Muscle of leg (tissue), 11 donors: ENCODE measurements around the gene CNOT8. TPM values are rescaled to one million over a fixed set of nuclear protein-coding genes. Genes with fewer than 3 reads are reported as not detected.

Experiments used
- DNase-seq: peaks from one replicate; pipeline ENCODE4 v3.0.0; 2013
- H3K27ac ChIP-seq: one replicate; pipeline ENCODE4 v1.5.1; 2013; ENCODE audit warnings: mild to moderate bottlenecking, low read length, control low read depth
- H3K27me3 ChIP-seq: one replicate; pipeline ENCODE4 v1.6.1; 2013; ENCODE audit warnings: low read length; ENCODE audit not compliant: control insufficient read depth, insufficient read depth
- H3K36me3 ChIP-seq: one replicate; pipeline ENCODE4 v1.6.1; 2013; ENCODE audit warnings: low read length; ENCODE audit not compliant: control insufficient read depth, insufficient read depth
- H3K4me1 ChIP-seq: one replicate; pipeline ENCODE4 v1.6.1; 2013; ENCODE audit warnings: low read length; ENCODE audit not compliant: control insufficient read depth, insufficient read depth
- H3K4me3 ChIP-seq: one replicate; pipeline ENCODE4 v1.5.1; 2013; ENCODE audit warnings: low read length, control low read depth
- H3K9me3 ChIP-seq: replicated peaks from 2 replicates; pipeline ENCODE4 v1.6.1; 2013; ENCODE audit warnings: low read depth, low read length; ENCODE audit not compliant: control insufficient read depth
- WGBS: methylation state at CpG from one replicate; pipeline ENCODE4 v1.1.5; 2013; ENCODE audit warnings: missing lambda C conversion rate; ENCODE audit not compliant: insufficient coverage; 5-methylcytosine and 5-hydroxymethylcytosine counted together
- polyA plus RNA-seq, 8 donors: library from polyadenylated mRNA; unstranded; fragments of 120-200 nt; gene quantifications; one replicate each; pipeline versions ENCODE4 v1.2.1 to v1.2.3, GENCODE V29; 2013; ENCODE audit warnings: inconsistent platforms in 1 of 8, low replicate concordance in 1 of 8; ENCODE audit not compliant: insufficient read length in 8 of 8, insufficient read depth in 1 of 8
- total RNA-seq: library from RNA; stranded (reverse); fragments of 120-200 nt; gene quantifications from one replicate; pipeline ENCODE4 v1.2.4, GENCODE V29; 2013

Gene CNOT8
- total and polyA plus RNA-seq, 9 donors: 35.3 to 44.9 (median 38.5) TPM

DNA sequence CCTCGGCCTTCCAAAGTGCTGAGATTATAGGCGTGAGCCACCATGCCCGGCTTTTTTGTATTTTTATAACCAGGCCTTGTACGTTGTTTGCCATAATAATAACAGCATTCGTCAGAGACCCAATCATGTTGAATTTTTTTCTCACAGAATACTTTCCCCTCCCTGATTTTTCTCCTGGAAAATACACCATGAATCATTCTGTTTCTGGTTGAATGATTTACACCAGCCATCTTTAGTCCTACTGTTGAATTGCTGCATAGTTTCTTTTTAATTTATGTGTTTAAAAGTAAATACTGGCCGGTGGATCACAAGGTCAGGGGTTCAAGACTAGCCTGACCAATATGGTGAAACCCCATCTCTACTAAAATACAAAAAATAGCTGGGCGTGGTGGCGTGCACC, 3.5 kb downstream of the CNOT8 start:
- H3K9me3 ChIP-seq: no peaks in the 10 kb centered on the region
- H3K27me3 ChIP-seq: no peaks in the 10 kb centered on the region
- peaks cover 17% of the 10 kb centered on the region for H3K4me1 ChIP-seq
- no peak overlapping the region for H3K4me3 ChIP-seq
- H3K36me3 ChIP-seq: peaks cover 17% of the 10 kb centered on the region
- no peak overlapping the region for H3K27ac ChIP-seq
- 84% methylated on average over 5 of the region's 8 CpGs for WGBS
- no peak for DNase-seq

GRCh38 chr5:154862766-154863165, 4.3 kb downstream of the CNOT8 start:
- Histone ChIP-seq H3K4me3 (no peak overlapping the region), H3K4me1 (peaks cover 14% of the 10 kb centered on the region), H3K36me3 (peaks cover 17% of the 10 kb centered on the region), H3K27me3 (no peaks in the 10 kb centered on the region), H3K27ac (no peak overlapping the region), H3K9me3 (no peaks in the 10 kb centered on the region)
- no peak for DNase-seq
- WGBS: 100% methylated on average over 1 of the region's 2 CpGs

DNA sequence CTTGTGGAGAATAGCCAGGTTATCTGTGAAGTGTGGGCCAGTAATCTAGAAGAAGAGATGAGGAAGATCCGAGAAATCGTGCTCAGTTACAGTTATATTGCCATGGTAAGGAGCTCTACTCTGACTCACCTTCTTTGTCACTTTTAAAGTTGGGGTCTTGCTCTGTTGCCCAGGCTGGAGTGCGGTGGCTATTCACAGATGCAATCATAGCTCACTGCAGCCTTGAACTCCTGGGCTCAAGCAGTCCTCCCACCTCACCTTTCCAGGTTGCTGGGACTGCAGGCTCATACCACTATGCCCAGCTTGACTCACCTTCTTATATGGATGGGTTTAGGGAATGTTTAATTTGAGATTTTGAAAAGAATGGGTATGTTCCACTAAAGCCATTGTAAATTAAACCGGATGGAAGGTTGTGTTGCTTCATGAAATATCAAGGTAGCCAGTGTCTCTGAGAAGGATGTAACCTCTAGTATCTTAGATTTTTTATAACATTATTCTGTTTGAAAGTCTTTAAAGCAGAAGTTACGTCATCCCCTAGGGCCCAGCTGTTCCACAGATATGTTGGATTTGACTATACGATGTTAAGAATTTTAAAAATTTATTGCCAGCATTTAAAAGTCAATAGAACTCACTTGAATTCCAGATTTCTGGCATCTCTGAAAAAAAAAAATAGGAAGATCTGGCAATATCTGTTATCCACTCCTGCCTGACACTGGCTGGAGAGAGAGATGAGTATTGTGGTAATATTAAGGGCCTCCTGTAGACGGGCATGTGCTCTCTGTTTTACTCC, 5.1 kb downstream of the CNOT8 start:
- H3K9me3 ChIP-seq: no peaks in the 10 kb centered on the region
- H3K36me3 ChIP-seq: peaks cover 19% of the 10 kb centered on the region
- DNase-seq: no peak
- no peak overlapping the region for H3K4me3 ChIP-seq
- 100% methylated on average over 1 of the region's 7 CpGs for WGBS
- no peaks in the 10 kb centered on the region for H3K27me3 ChIP-seq
- H3K27ac ChIP-seq: no peak overlapping the region
- H3K4me1 ChIP-seq: peaks cover 14% of the 10 kb centered on the region

- Histone ChIP-seq H3K27me3 (no peaks in the 10 kb centered on the region), H3K4me1 (no peaks in the 10 kb centered on the region), H3K9me3 (no peaks in the 10 kb centered on the region), H3K27ac (no peak overlapping the region), H3K36me3 (peaks cover 26% of the 10 kb centered on the region), H3K4me3 (no peak overlapping the region)
- no CpG with 5 or more reads among the region's 5 CpGs for WGBS
- no peak for DNase-seq
These were observed 7.2 kb downstream of the CNOT8 start for GRCh38 chr5:154865466-154866184.

GRCh38 chr5:154866841-154867240, 8.4 kb downstream of the CNOT8 start:
- no peaks in the 10 kb centered on the region for H3K27me3 ChIP-seq
- no peaks in the 10 kb centered on the region for H3K9me3 ChIP-seq
- no peak overlapping the region for H3K27ac ChIP-seq
- no peak overlapping the region for H3K4me3 ChIP-seq
- H3K36me3 ChIP-seq: peaks cover 30% of the 10 kb centered on the region
- WGBS: 100% methylated on average over 1 of the region's 2 CpGs
- DNase-seq: no peak
- no peaks in the 10 kb centered on the region for H3K4me1 ChIP-seq

GRCh38 chr5:154868702-154869101, 10.3 kb downstream of the CNOT8 start:
- 77% methylated on average over 3 of the region's 5 CpGs for whole genome bisulfite sequencing
- Histone ChIP-seq H3K27ac (no peak overlapping the region), H3K4me1 (no peaks in the 10 kb centered on the region), H3K9me3 (no peaks in the 10 kb centered on the region), H3K36me3 (peaks cover 38% of the 10 kb centered on the region), H3K4me3 (no peak overlapping the region), H3K27me3 (no peaks in the 10 kb centered on the region)
- no peak for DNase-seq

GRCh38 chr5:154871734-154872133, 13.3 kb downstream of the CNOT8 start:
- no peak overlapping the region for H3K27ac ChIP-seq
- H3K9me3 ChIP-seq: no peaks in the 10 kb centered on the region
- no peaks in the 10 kb centered on the region for H3K4me1 ChIP-seq
- no peaks in the 10 kb centered on the region for H3K27me3 ChIP-seq
- WGBS: 91% methylated on average over 3 of the region's 4 CpGs
- DNase-seq: no peak
- H3K36me3 ChIP-seq: peaks cover 46% of the 10 kb centered on the region
- H3K4me3 ChIP-seq: no peak overlapping the region

DNA sequence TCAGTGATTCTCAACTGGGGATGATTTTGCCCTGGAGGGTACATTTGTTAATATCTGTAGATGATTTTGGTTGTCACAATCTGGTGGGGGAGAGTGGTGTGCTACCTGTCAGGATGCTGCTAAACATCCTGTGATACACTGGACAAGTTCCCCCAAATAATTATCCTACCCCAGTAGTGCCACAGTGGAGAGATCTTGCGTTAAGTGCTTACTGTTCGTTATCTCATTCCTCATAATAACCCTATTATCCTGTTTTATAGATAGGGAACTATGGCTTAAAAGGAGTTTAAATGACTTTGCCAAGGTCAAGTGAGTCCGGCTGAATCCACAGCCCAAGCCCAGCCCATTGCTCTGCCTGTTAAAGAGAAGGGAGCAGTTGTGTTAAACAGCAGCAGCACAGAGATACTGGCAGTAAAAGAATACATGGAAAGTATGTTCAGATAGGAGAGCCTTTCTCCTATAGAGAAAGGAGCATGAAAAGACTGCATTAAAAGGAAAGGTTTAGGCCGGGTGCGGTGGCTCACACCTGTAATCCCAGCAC, 15.4 kb downstream of the CNOT8 start:
- Histone ChIP-seq H3K9me3 (peaks cover 6% of the 10 kb centered on the region), H3K4me3 (no peak overlapping the region), H3K27me3 (no peaks in the 10 kb centered on the region), H3K36me3 (peaks cover 42% of the 10 kb centered on the region), H3K4me1 (no peaks in the 10 kb centered on the region), H3K27ac (no peak overlapping the region)
- WGBS: 100% methylated on average over 2 of the region's 5 CpGs
- DNase-seq: no peak

- no peaks in the 10 kb centered on the region for H3K4me1 ChIP-seq
- WGBS: 93% methylated on average over 9 of the region's 14 CpGs
- H3K9me3 ChIP-seq: peaks cover 10% of the 10 kb centered on the region
- H3K27ac ChIP-seq: no peak overlapping the region
- no peak for DNase-seq
- peaks cover 26% of the 10 kb centered on the region for H3K36me3 ChIP-seq
- H3K27me3 ChIP-seq: no peaks in the 10 kb centered on the region
- H3K4me3 ChIP-seq: no peak overlapping the region
These were observed 20.4 kb downstream of the CNOT8 start for GRCh38 chr5:154878642-154879335.

DNA sequence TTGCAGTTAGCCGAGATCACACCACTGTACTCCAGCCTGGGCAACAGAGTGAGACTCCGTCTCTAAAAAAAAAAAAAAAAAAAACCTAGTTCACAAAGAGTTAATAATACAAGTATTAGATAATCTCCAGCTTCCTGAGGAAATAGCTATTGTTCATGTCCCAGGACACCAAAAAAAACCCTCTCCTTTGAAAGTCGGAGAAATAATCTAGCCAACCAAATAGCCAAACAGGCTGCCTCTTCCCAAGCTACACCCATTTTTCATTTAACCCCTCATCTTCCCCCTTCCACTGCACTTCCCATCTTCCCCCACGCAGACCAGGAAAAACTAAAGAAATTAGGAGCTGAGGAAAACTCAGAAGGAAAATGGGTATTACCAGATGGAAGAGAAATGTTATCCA, 23.6 kb downstream of the CNOT8 start:
- no CpG with 5 or more reads among the region's 4 CpGs for WGBS
- H3K36me3 ChIP-seq: peaks cover 31% of the 10 kb centered on the region
- H3K4me3 ChIP-seq: no peak overlapping the region
- peak; percentile 44 for DNase-seq
- H3K9me3 ChIP-seq: peaks cover 27% of the 10 kb centered on the region
- no peaks in the 10 kb centered on the region for H3K4me1 ChIP-seq
- no peaks in the 10 kb centered on the region for H3K27me3 ChIP-seq
- no peak overlapping the region for H3K27ac ChIP-seq
